ENCODE measurements around the gene TNRC6C. TPM values are rescaled to one million over a fixed set of nuclear protein-coding genes. Genes with fewer than 3 reads are reported as not detected.

The TNRC6C gene
- total and polyA plus RNA-seq, 2 of the 13 experiments (the other 11 are each of a cell fraction or from before 2014, with no cell fraction given) = 0.66 to 4.9 TPM

GRCh38 chr17:78137392-78138203, 179.1 kb downstream of the TNRC6C start (continued):
- TF ChIP-seq ZNF883 (CRISPR knock-in tag; IDR thresholded peaks at IDR 0.05; ENCODE audit: not compliant biosample characterization) = no peak
- peak; percentile 30; the same call in 1 of the 2 replicates for TF ChIP-seq ZNF225 (CRISPR knock-in tag; IDR thresholded peaks at IDR 0.05)
- TF ChIP-seq ATF6 (CRISPR knock-in tag; conservative IDR thresholded peaks at IDR 0.05) = no peak
- TF ChIP-seq ZNF430 (CRISPR knock-in tag; IDR thresholded peaks at IDR 0.05) = no peak
- TF ChIP-seq ZXDC (CRISPR knock-in tag; IDR thresholded peaks at IDR 0.05) = no peak
- no peak for TF ChIP-seq ZNF205 (CRISPR knock-in tag; IDR thresholded peaks at IDR 0.05)
- TF ChIP-seq TFDP1 (CRISPR knock-in tag; IDR thresholded peaks at IDR 0.05; ENCODE audit: borderline replicate concordance) = 0 out of 2 replicates have a peak, but pooled peaks have one; percentile 23
- TF ChIP-seq AHDC1 (CRISPR knock-in tag; IDR thresholded peaks at IDR 0.05; ENCODE audit: borderline replicate concordance) = no peak
- no peak for TF ChIP-seq NCOA5 (CRISPR knock-in tag; IDR thresholded peaks at IDR 0.05)
- TF ChIP-seq ZNF7 (CRISPR knock-in tag; IDR thresholded peaks at IDR 0.05) = no peak
- peak; percentile 44; the same call in 1 of the 2 replicates for TF ChIP-seq DZIP1 (CRISPR knock-in tag; IDR thresholded peaks at IDR 0.05)
